ACHN (cell line): ENCODE data around the gene SYNJ1.
A peak's percentile ranks its signal among the peaks of the same experiment; 100 is the strongest.

Experiments
- DNase-seq: peaks from one replicate; pipeline ENCODE4 v3.0.0-alpha.2; 2015
- in situ Hi-C: cut with HindIII; loops from 2 replicates; pipeline ENCODE4 v1.10.0; 2017; ENCODE audit warnings: low sequenced_read_pairs, low pct_ligation_motif_present, low pct_unique_long_range_greater_than_20kb

Gene SYNJ1

GRCh38 chr21:32599091-32599490 is 128.7 kb downstream of the SYNJ1 start:
- no peak for DNase-seq
- in situ Hi-C loops, result no loop called here

GRCh38 chr21:32597205-32597604 is 130.6 kb downstream of the SYNJ1 start:
- peak; percentile 72 for DNase-seq
- in situ Hi-C loops, result no loop called here

GRCh38 chr21:32595431-32595830 is 132.4 kb downstream of the SYNJ1 start:
- in situ Hi-C loops, result no loop called here
- DNase-seq, result no peak

GRCh38 chr21:32593690-32594089 is 134.1 kb downstream of the SYNJ1 start:
- in situ Hi-C loops, result no loop called here
- DNase-seq, result no peak

GRCh38 chr21:32592929-32593502 is 134.8 kb downstream of the SYNJ1 start:
- DNase-seq, result no peak
- in situ Hi-C loops, result no loop called here

- in situ Hi-C loops, result no loop called here
- DNase-seq, result no peak
Measured at GRCh38 chr21:32590130-32590529, 137.7 kb downstream of the SYNJ1 start.

GRCh38 chr21:32587651-32588050 is 140.2 kb downstream of the SYNJ1 start:
- in situ Hi-C loops, result no loop called here
- no peak for DNase-seq

GRCh38 chr21:32587120-32587519 is 140.7 kb downstream of the SYNJ1 start:
- DNase-seq, result no peak
- in situ Hi-C loops, result no loop called here

GRCh38 chr21:32585970-32586369 is 141.8 kb downstream of the SYNJ1 start:
- in situ Hi-C loops, result no loop called here
- DNase-seq, result no peak

- no peak for DNase-seq
- in situ Hi-C loops, result no loop called here
Measured at GRCh38 chr21:32585042-32585710, 142.6 kb downstream of the SYNJ1 start, which contains the start of gene TCP10L. TCP10L (minus strand) TSS chr21:32585523; CDS start chr21:32584304, 1,219 bp downstream.

GRCh38 chr21:32584472-32584871 is 143.3 kb downstream of the SYNJ1 start:
- DNase-seq, result no peak
- in situ Hi-C loops, result no loop called here

GRCh38 chr21:32581732-32582131 is 146.1 kb downstream of the SYNJ1 start:
- DNase-seq, result no peak
- in situ Hi-C loops, result no loop called here

GRCh38 chr21:32580949-32581348 is 146.9 kb downstream of the SYNJ1 start:
- in situ Hi-C loops, result no loop called here
- DNase-seq, result no peak
